Sigmoid colon (tissue), 7 donors: ENCODE measurements around the gene TTBK2. TPM values are rescaled to one million over a fixed set of nuclear protein-coding genes. Genes with fewer than 3 reads are reported as not detected.
A peak's percentile ranks its signal among the peaks of the same experiment; 100 is the strongest.

Experiments used
- DNase-seq: peaks from one replicate; pipeline ENCODE4 v3.0.0-alpha.2; 2019
- H3K27ac ChIP-seq, 4 donors: fragments of 200-600 bp; sonication (generic); one replicate each; pipeline ENCODE4 v1.5.1; 2016 to 2019; ENCODE audit warnings: mild to moderate bottlenecking in 1 of 4
- H3K27me3 ChIP-seq, 3 donors: fragments of 200-600 bp; sonication (generic); one replicate each; pipeline ENCODE4 v1.5.1; 2019; ENCODE audit warnings: mild to moderate bottlenecking in 1 of 3
- H3K36me3 ChIP-seq, 4 donors: fragments of 200-600 bp; sonication (generic); one replicate each; pipeline ENCODE4 v1.5.1; 2016 to 2019
- H3K4me1 ChIP-seq, 4 donors: fragments of 200-600 bp; sonication (generic); one replicate each; pipeline ENCODE4 v1.5.1; 2017 to 2019
- H3K4me3 ChIP-seq, 4 donors: fragments of 200-600 bp; sonication (generic); one replicate each; pipeline ENCODE4 v1.5.1; 2017 to 2019; ENCODE audit warnings: mild to moderate bottlenecking in 2 of 4, moderate library complexity in 1 of 4
- H3K9me3 ChIP-seq, 4 donors: fragments of 200-600 bp in 3 of 4; sonication (generic) in 3 of 4; one replicate each; pipeline versions ENCODE4 v1.5.1 to v1.6.1; 2013 to 2019
- CTCF ChIP-seq, 4 experiments: fragments of 450-650 bp in 3 of 4; fragments of 200-600 bp in 1 of 4; IDR thresholded peaks; one replicate each; pipeline ENCODE4 v1.5.1; 2016 to 2019; ENCODE audit warnings: antibody characterized with exemption in 4 of 4, mild to moderate bottlenecking in 3 of 4, moderate library complexity in 2 of 4
- EP300 ChIP-seq, 4 donors: sonication (generic); formaldehyde crosslinking; IDR thresholded peaks; one replicate each; pipeline ENCODE4 v1.6.1; 2017; ENCODE audit warnings: antibody characterized with exemption in 4 of 4
- POLR2A ChIP-seq, 2 donors: fragments of 450-650 bp; IDR thresholded peaks; one replicate each; pipeline ENCODE4 v1.6.1; 2016; ENCODE audit warnings: antibody characterized with exemption in 2 of 2, mild to moderate bottlenecking in 2 of 2, moderate library complexity in 2 of 2
- POLR2AphosphoS5 ChIP-seq, 4 donors: sonication (generic); formaldehyde crosslinking; IDR thresholded peaks; one replicate each; pipeline ENCODE4 v1.6.1; 2017; ENCODE audit warnings: antibody characterized with exemption in 4 of 4
- WGBS, 2 donors: extraction: QIAGEN DNeasy Blood & Tissue Kit; methylation state at CpG; one replicate each; pipeline ENCODE4 v1.1.7; 2013; 5-methylcytosine and 5-hydroxymethylcytosine counted together
- intact Hi-C: fragments of 100-400 bp; cut with DNase I; formaldehyde crosslinking; loops from one replicate; pipeline ENCODE4 v1.15.1; 2023
- polyA plus RNA-seq, 3 donors: library from polyadenylated mRNA; stranded (reverse); fragments of 200-250 nt; gene quantifications; one replicate each; pipeline ENCODE4 v1.2.3, GENCODE V29; 2013
- total RNA-seq, 4 donors: library from RNA; depleted of rRNA; stranded (reverse); fragments of >200 nt; gene quantifications; one replicate each; pipeline ENCODE4 v1.1.0, GENCODE V29; 2016
- donor health status: healthy with polysubstance abuse.
- donor health status: Bipolar disorder and iron deficiency.
- donor health status: healthy.

The TTBK2 gene
- total and polyA plus RNA-seq, 7 donors = 1.2 to 24.8 (median 16.8) TPM

GRCh38 chr15:42931702-42932486 is 11.3 kb upstream of the TTBK2 start:
- Histone ChIP-seq H3K4me3 (no peak overlapping the region), H3K36me3 (no peaks in the 10 kb centered on the region), H3K27ac (no peak overlapping the region), H3K9me3 (no peaks in the 10 kb centered on the region), H3K27me3 (no peaks in the 10 kb centered on the region), H3K4me1 (no peaks in the 10 kb centered on the region)
- intact Hi-C loops = no loop called here
- DNase-seq = no peak
- 80 to 83% methylated on average over 7 of the region's 7 CpGs for whole genome bisulfite sequencing, 2 donors
- TF ChIP-seq EP300 (IDR thresholded peaks at IDR 0.05) (no peak), POLR2AphosphoS5 (IDR thresholded peaks at IDR 0.05) (no peak), POLR2A (IDR thresholded peaks at IDR 0.05) (no peak), CTCF (IDR thresholded peaks at IDR 0.05) (no peak)

- Histone ChIP-seq H3K9me3 (no peaks in the 10 kb centered on the region), H3K36me3 (no peaks in the 10 kb centered on the region), H3K4me1 (no peaks in the 10 kb centered on the region), H3K27ac (no peak overlapping the region), H3K4me3 (no peak overlapping the region), H3K27me3 (no peaks in the 10 kb centered on the region)
- DNase-seq = no peak
- TF ChIP-seq POLR2AphosphoS5 (IDR thresholded peaks at IDR 0.05) (no peak), POLR2A (IDR thresholded peaks at IDR 0.05) (no peak), CTCF (IDR thresholded peaks at IDR 0.05) (no peak), EP300 (IDR thresholded peaks at IDR 0.05) (no peak)
- 70 to 76% methylated on average over 2 of the region's 2 CpGs for WGBS, 2 donors
- intact Hi-C loops = loop anchor here (5.0 kb wide), 1 partner anchor 122 kb away; no protein-coding TSS in a partner anchor
These were observed 8.8 kb upstream of the TTBK2 start for GRCh38 chr15:42929306-42929848.

GRCh38 chr15:42921342-42921731 is 759 bp upstream of the TTBK2 start:
- no peak for TF ChIP-seq EP300 (IDR thresholded peaks at IDR 0.05)
- TF ChIP-seq POLR2A (IDR thresholded peaks at IDR 0.05) = no peak
- no peak for TF ChIP-seq POLR2AphosphoS5 (IDR thresholded peaks at IDR 0.05)
- no peak for TF ChIP-seq CTCF (IDR thresholded peaks at IDR 0.05)
- DNase-seq = peak; percentile 71
- intact Hi-C loops = no loop called here
- no peaks in the 10 kb centered on the region for H3K36me3 ChIP-seq
- peaks cover 0 to 23% (median 14%) of the 10 kb centered on the region in 4 donors for H3K4me1 ChIP-seq
- 1% methylated on average over 19 of the region's 19 CpGs for WGBS, 2 donors
- H3K27me3 ChIP-seq = no peaks in the 10 kb centered on the region
- H3K4me3 ChIP-seq = peak overlapping the region; percentile 94 to 98 (median 96)
- no peaks in the 10 kb centered on the region for H3K9me3 ChIP-seq
- H3K27ac ChIP-seq = peak overlapping the region; percentile 89 to 97 (median 92)

- 1% methylated on average over 40 of the region's 40 CpGs for WGBS, 2 donors
- DNase-seq = peak; percentile 77
- Histone ChIP-seq H3K27ac (peak overlapping the region; percentile 89 to 97 (median 92)), H3K36me3 (no peaks in the 10 kb centered on the region), H3K4me3 (peak overlapping the region; percentile 94 to 98 (median 96)), H3K4me1 (peaks cover 0 to 23% (median 14%) of the 10 kb centered on the region in 4 donors), H3K9me3 (no peaks in the 10 kb centered on the region), H3K27me3 (no peaks in the 10 kb centered on the region)
- TF ChIP-seq EP300 (IDR thresholded peaks at IDR 0.05) = no peak
- TF ChIP-seq POLR2AphosphoS5 (IDR thresholded peaks at IDR 0.05) = peak in 2 of 4 donors; percentile 7 to 10
- intact Hi-C loops = no loop called here
These were observed 619 bp downstream of the TTBK2 start for GRCh38 chr15:42919799-42920518.

GRCh38 chr15:42919308-42919707 is 1.3 kb downstream of the TTBK2 start:
- intact Hi-C loops = no loop called here
- WGBS, 2 donors = 62 to 72% methylated on average over 2 of the region's 2 CpGs

More at GRCh38 chr15:42919308-42919707, 1.3 kb downstream of the TTBK2 start:
- H3K27ac ChIP-seq = peak overlapping the region; percentile 89 to 97 (median 92)
- TF ChIP-seq POLR2A (IDR thresholded peaks at IDR 0.05) (no peak), POLR2AphosphoS5 (IDR thresholded peaks at IDR 0.05) (no peak), EP300 (IDR thresholded peaks at IDR 0.05) (no peak), CTCF (IDR thresholded peaks at IDR 0.05) (no peak)
- H3K9me3 ChIP-seq = no peaks in the 10 kb centered on the region
- H3K27me3 ChIP-seq = no peaks in the 10 kb centered on the region
- H3K4me3 ChIP-seq = peak overlapping the region; percentile 94 to 98 (median 96)
- no peaks in the 10 kb centered on the region for H3K36me3 ChIP-seq
- H3K4me1 ChIP-seq = peaks cover 0 to 24% (median 15%) of the 10 kb centered on the region in 4 donors
- no peak for DNase-seq
